Nephron (organoid): ENCODE measurements around the gene SPDYE2.
A peak's percentile ranks its signal among the peaks of the same experiment; 100 is the strongest.
"Not testable (repeated sequence)": the region's sequence is repeated elsewhere in the genome, so short reads cannot be mapped to it uniquely, and the experiment has no call there.

ENCODE experiments used
- H3K27ac Mint-ChIP-seq, 3 experiments: 2 replicates each; pipeline ENCODE4 v1.8.0; 2020; ENCODE audit warnings: mixed read lengths in 3 of 3, mild to moderate bottlenecking in 2 of 3, moderate library complexity in 1 of 3
- H3K27me3 Mint-ChIP-seq: 2 replicates; pipeline ENCODE4 v1.8.0; 2021; ENCODE audit warnings: low read depth, mild to moderate bottlenecking, moderate library complexity, mixed read lengths
- H3K36me3 Mint-ChIP-seq: 2 replicates; pipeline ENCODE4 v1.8.0; 2020; ENCODE audit warnings: low read depth, mixed read lengths
- H3K4me1 Mint-ChIP-seq: 2 replicates; pipeline ENCODE4 v1.8.0; 2020; ENCODE audit warnings: mixed read lengths
- H3K4me3 Mint-ChIP-seq, 3 experiments: 2 replicates each; pipeline ENCODE4 v1.8.0; 2020; ENCODE audit warnings: mild to moderate bottlenecking in 3 of 3, mixed read lengths in 3 of 3, moderate library complexity in 2 of 3
- H3K9me3 Mint-ChIP-seq: 2 replicates; pipeline ENCODE4 v1.8.0; 2020; ENCODE audit warnings: mixed read lengths
- TF ChIP-seq, protein P1 (sequence below), 3 experiments: fragments of 200-600 bp; sonication (generic); IDR thresholded peaks; one replicate each; pipeline ENCODE4 v1.5.0; 2021; ENCODE audit warnings: antibody characterized with exemption in 3 of 3; ENCODE audit not compliant: unreplicated experiment in 3 of 3

The SPDYE2 gene

DNA sequence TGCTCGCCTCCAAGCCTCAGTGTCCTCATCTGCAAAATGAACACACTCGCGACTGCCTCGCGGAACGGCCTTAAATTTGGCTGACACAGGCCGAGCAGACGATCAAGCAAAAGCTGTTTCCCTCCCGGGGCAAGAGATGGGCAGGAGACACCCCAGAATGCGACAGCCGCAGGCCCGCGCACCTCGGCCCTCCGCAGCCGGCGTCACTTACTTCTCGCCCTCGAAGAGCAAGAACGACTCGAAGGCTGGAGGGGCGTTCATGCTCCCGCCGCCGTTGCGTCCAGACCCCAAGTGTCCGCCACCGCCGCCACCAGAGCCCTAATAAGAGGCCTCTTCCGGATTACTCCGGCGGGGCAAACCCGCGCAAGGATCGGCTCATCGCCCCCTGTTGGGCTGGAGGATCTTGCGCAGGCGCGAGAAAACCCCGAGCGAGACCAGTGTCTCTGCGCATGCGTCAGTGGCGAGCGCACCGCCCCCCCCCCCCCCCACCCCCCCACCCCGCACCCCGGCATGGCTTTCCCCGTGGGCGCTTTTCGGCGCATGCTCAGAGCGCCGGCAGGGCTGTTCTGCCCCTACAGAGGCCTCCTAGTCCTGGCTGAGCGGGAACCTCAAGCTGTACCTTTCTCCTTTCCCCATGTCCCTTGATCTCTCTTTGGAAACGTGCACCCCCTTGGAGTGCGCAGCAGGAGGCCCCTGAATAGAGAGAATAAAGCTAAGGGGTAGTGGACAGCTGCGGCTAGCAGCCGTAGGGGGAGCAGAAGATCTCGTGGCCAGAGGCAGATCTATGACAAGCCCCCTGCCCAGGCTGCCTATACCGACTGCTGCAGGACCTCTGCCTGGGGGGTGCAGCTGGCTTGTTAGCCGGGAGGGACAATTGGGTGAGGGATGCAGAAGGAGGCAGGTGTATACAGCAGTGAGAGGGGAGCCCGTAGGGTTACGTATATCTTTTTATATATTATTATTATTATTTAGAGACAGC is 21.5 kb downstream of the SPDYE2 start, which contains the start of gene POLR2J3:
TSS of gene POLR2J3 (minus strand) at position 323 of the 979 bp plus-strand sequence. CDS start at position 261, 62 bp downstream.
- not testable (repeated sequence) for H3K9me3 Mint-ChIP-seq, H3K36me3 Mint-ChIP-seq, H3K4me1 Mint-ChIP-seq, H3K27me3 Mint-ChIP-seq, H3K27ac Mint-ChIP-seq
- H3K4me3 Mint-ChIP-seq = peak within 1 kb of the TSS; percentile 74 to 83 (median 82)
- TF ChIP-seq, protein P1, sequence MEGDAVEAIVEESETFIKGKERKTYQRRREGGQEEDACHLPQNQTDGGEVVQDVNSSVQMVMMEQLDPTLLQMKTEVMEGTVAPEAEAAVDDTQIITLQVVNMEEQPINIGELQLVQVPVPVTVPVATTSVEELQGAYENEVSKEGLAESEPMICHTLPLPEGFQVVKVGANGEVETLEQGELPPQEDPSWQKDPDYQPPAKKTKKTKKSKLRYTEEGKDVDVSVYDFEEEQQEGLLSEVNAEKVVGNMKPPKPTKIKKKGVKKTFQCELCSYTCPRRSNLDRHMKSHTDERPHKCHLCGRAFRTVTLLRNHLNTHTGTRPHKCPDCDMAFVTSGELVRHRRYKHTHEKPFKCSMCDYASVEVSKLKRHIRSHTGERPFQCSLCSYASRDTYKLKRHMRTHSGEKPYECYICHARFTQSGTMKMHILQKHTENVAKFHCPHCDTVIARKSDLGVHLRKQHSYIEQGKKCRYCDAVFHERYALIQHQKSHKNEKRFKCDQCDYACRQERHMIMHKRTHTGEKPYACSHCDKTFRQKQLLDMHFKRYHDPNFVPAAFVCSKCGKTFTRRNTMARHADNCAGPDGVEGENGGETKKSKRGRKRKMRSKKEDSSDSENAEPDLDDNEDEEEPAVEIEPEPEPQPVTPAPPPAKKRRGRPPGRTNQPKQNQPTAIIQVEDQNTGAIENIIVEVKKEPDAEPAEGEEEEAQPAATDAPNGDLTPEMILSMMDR (IDR thresholded peaks at IDR 0.05; ENCODE audit: unreplicated experiment in 3 of 3) = peak; percentile 36 to 50 (median 37)

DNA sequence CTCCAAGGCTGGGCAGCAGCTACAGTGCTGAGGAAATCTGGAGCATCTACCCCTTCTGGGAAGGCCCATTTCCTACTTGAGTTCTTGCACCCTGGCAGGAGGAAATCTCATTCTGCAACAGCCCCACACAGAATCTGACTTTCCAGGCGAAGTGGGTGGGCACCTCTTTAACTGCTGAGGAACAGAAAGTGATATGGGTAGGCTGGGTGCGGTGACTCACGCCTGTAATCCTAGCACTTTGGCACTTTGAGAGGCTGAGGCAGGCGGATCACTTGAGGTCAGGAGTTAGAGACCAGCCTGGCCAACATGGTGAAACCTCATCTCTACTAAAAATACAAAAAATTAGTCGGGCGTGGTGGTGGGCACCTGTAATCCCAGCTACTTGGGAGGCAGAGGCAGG is 23.6 kb downstream of the SPDYE2 start:
- not testable (repeated sequence) for H3K4me3 Mint-ChIP-seq, H3K9me3 Mint-ChIP-seq, H3K27me3 Mint-ChIP-seq, H3K36me3 Mint-ChIP-seq, H3K27ac Mint-ChIP-seq, H3K4me1 Mint-ChIP-seq

DNA sequence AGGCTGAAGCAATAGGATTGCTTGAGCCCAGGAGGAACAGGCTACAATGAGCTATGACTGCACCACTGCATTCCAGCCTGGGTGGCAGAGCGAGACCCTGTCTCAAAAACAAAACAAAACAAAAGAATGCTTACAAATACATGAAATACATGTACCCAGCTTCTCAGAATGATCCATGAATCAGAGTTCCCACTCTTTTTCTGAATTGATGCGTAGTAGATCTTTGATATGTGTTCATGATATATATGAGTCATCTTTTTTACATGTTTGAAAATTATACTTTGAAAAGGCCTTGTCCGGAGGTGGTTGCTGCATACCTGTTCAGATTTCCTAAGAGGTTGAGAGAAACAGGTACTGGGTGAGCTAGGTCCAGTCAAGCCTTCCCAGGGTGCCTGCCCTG is 25.3 kb downstream of the SPDYE2 start:
- not testable (repeated sequence) for H3K4me1 Mint-ChIP-seq, H3K27ac Mint-ChIP-seq, H3K27me3 Mint-ChIP-seq, H3K9me3 Mint-ChIP-seq, H3K4me3 Mint-ChIP-seq, H3K36me3 Mint-ChIP-seq

DNA sequence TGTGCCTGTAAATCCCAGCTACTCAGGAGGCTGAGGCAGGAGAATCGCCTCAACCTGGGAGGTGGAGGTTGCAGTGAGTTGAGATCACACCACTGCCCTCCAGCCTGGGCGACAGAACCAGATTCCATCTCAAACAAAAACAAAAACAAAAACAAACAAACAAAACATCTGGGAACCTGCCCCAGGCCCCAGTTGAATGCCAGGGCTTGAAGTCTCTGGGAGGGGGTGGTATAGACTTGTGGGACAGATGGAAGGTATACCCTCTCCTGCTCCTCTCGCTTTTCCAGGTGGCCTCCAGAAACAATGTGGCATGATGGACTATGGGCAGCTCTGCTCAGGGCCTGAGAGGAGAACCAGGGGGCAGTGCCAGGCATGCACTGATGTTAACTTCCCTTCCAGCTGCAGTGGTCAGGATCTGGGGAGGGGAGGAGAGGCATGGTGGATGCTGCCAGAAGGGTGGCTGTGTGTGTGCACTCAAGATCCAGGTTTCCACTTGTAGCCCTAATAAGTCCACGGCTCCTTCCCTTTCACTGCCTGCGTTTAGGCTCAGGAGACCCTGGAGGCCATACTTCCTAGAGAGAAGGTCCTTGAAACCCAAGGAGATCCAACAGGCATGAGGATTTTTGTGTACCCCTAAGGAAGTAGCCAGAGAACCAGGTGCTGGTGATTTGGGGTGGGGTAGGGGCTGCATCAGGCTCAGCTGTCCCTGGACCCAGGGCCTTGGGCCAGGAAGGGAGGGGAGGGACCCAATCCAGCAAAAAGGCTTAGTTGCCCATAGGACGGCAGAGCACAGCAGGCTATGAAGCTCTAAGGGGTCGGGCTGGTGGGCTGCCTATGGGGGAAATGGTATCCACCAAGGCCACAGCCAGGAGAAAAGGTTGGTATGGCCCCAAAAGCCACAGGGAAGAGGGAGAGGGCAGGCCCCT is 26.6 kb downstream of the SPDYE2 start:
- H3K36me3 Mint-ChIP-seq, H3K4me1 Mint-ChIP-seq, H3K9me3 Mint-ChIP-seq, H3K27me3 Mint-ChIP-seq, H3K4me3 Mint-ChIP-seq, H3K27ac Mint-ChIP-seq: not testable (repeated sequence)

DNA sequence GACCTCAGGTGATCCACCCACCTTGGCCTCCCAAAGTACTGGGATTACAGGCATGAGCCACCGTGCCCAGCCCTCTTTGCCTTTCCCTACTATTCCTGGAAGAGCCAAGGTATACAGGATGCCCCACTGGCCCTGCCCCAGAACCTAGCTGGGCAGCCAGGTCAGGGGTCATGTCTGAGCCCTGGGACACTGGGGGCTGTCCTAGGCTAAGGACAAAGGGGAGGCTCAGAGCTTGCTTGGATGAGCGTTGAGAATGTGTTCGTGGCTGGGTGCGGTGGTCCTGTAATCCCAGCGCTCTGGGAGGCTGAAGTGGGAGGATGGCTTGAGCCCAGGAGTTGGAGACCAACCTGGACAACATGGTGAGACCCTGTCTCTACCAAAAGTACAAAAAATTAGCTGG is 27.5 kb downstream of the SPDYE2 start:
- not testable (repeated sequence) for H3K27ac Mint-ChIP-seq, H3K4me3 Mint-ChIP-seq, H3K36me3 Mint-ChIP-seq, H3K27me3 Mint-ChIP-seq, H3K4me1 Mint-ChIP-seq, H3K9me3 Mint-ChIP-seq

DNA sequence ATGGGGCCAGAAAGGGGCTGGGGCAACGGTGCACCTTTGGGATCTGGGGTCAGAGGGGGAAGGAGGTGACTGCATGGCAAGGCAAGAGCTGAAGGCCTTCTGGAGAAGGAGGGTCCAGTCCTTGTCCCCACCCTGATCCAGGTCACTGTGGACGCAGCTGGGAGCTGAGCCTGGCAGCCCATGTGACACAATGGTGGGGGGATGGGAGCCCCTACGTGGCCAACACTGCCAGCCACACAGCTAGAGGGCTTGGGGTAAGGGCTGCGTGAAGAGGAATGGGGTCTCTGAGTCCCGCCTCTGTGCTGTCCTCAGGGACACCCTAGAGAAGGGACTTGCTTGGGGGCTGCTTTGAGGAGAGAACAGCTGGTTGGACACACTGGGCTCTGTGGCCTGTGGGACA is 30.7 kb downstream of the SPDYE2 start:
- not testable (repeated sequence) for H3K27ac Mint-ChIP-seq, H3K27me3 Mint-ChIP-seq, H3K9me3 Mint-ChIP-seq, H3K4me1 Mint-ChIP-seq, H3K4me3 Mint-ChIP-seq, H3K36me3 Mint-ChIP-seq

DNA sequence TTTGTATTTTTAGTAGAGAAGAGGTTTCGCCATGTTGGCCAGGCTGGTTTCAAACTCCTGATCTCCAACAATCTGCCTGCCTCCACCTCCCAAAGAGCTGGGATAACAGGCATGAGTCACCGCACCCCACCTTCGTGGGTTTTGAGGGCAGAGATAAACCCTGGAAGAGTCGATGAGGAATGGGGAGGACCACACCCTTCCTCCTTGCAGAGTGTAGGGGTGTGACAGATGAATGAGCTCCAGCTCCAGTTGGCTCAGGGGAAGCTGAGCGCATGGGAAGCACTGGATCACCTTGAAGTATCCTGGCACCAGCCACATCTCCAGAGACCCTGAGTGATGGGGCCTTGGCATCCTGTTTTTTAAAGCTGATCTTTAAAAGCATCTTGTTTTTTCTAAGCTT is 32.5 kb downstream of the SPDYE2 start:
- H3K4me1 Mint-ChIP-seq, H3K36me3 Mint-ChIP-seq, H3K27ac Mint-ChIP-seq, H3K9me3 Mint-ChIP-seq, H3K27me3 Mint-ChIP-seq, H3K4me3 Mint-ChIP-seq: not testable (repeated sequence)

DNA sequence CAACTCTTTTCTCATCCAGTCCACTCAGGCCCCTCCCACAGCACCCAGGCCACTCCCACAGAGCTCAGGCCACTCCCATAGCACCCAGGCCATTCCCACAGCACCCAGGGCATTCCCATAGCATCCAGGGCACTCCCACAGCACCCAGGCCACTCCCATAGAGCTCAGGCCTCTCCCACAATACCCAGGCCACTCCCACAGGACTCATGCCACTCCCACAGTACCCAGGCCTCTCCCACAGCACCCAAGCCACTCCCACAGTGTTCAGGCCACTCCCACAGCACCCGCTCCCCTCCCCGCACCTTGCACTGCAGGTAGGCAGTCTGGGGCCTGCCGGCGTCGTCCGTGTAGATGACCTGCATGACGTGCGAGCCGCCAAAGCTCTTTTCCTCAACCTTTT is 38.8 kb downstream of the SPDYE2 start:
- not testable (repeated sequence) for H3K9me3 Mint-ChIP-seq, H3K4me3 Mint-ChIP-seq, H3K36me3 Mint-ChIP-seq, H3K4me1 Mint-ChIP-seq, H3K27ac Mint-ChIP-seq, H3K27me3 Mint-ChIP-seq

DNA sequence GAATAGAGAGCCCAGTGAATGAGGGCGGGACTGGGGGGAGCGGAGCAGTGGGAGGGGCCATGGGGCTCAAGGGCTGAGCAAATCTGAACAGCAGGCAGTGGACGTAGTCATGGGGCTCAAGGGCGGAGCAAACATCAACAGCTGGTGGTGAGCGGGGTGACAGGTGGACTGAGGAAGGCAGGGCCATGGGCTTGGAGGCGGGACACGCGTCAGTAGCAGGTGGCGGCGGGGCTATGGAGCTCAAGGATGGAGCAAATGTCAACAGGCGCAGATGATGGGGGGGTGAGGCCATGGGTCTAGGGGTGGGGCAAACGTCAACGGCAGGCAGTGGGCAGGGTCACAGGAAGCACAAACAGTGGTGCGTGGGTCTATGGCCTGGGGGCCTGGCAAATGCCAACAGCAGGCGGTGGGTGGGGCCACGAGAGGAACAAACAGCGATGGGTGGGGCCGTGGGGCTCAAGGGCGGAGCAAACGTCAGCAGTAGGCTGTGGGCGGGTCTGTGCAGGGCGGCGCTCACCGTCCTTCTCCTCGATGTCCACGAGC is 41.5 kb downstream of the SPDYE2 start:
- H3K9me3 Mint-ChIP-seq, H3K27me3 Mint-ChIP-seq, H3K4me3 Mint-ChIP-seq, H3K4me1 Mint-ChIP-seq, H3K27ac Mint-ChIP-seq, H3K36me3 Mint-ChIP-seq: not testable (repeated sequence)

DNA sequence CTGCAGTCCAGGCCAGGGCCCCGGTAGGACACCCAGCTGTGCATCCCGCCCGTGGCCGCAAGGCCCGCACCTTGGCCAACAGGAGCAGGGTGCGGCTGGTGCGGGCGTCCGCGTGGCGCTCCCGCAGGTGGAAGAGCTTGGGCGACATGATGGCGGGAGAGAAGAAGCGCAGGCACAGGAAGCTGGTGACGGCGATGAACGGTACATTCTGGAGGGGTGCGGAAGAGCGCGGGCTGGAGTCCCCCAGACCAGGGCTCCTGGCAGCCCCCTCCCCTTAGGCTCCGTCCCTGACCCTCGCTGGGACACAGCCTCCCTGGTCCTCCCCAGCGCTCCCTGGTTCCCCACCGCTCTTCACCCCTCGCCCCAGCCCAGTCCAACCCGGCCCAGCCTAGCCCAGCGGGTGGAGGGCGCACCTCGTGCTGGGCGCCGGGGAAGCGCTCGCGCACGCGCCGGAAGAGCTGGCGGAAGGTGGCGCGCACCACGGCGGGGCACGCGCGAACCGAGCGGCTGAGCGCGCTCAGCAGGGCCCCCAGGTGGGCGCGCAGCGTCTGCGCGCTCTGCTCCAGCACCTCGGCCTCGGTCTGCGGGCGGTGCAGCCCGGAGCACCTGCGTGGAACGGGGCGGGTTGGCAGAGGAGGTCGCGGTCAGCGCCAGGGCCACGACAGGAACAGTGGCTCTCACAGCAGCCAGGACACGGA is 42.8 kb downstream of the SPDYE2 start:
- H3K4me1 Mint-ChIP-seq, H3K36me3 Mint-ChIP-seq, H3K9me3 Mint-ChIP-seq, H3K27me3 Mint-ChIP-seq, H3K4me3 Mint-ChIP-seq, H3K27ac Mint-ChIP-seq: not testable (repeated sequence)

DNA sequence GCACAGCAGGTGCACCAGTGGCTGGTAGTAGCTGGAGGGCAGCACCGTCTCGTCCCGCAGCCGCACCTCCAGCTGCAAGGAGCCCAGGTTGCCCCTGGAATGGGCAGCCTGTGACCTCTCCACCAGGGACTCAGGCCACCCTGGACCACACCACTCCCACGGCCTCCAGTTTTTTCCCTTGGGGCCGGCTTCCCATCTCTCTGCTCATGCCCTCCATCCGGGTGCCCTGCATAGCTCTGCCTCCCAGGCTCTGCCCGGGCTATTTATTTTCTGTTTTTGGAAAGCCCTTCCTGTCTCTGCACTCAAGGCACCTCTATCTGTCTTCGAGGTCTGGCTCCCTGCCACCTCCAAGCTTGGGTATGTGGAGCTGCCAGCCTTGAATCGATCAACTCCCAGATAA is 45.0 kb downstream of the SPDYE2 start:
- not testable (repeated sequence) for H3K27me3 Mint-ChIP-seq, H3K27ac Mint-ChIP-seq, H3K4me3 Mint-ChIP-seq, H3K4me1 Mint-ChIP-seq, H3K36me3 Mint-ChIP-seq, H3K9me3 Mint-ChIP-seq

DNA sequence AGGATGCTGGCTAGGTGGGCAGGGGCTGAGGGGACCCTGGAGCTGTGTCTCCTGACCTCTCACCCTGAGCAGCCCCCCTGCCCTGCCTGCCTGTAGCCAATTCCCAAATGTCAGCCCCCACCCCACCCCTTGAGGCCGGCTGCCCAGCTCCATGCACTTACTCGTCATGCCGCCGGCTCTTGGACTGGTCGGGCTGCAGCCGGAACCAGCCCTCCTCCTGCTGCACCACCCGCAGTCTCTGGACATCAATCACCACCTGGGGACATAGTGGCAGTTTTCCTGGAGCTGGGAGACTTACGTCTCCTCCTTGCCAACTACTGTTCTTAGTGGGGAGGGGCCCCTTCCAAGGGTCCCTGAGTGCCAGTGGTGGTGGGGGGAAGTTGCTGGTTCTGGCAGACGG is 48.7 kb downstream of the SPDYE2 start:
- H3K4me3 Mint-ChIP-seq, H3K27ac Mint-ChIP-seq, H3K36me3 Mint-ChIP-seq, H3K9me3 Mint-ChIP-seq, H3K27me3 Mint-ChIP-seq, H3K4me1 Mint-ChIP-seq: not testable (repeated sequence)

DNA sequence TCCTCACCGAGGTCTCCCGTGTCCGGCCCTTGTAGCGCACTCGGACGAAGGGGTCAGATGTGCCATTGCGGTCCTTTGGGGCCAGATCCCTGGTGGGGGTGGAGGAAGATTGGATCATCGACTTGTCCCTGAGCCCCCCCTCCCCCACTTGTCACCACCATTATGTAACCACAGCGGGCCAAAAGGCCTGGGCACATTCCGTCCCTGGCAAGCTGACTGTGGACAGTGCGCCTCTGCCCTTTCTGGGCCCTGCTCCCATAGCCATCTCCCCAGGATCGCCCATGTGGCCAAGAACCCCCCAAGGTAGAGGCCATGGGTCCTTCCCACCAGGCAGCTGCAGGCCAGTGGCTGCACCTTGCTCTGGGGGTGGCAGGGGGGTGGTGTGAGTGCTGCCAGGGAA is 51.3 kb downstream of the SPDYE2 start:
- not testable (repeated sequence) for H3K27ac Mint-ChIP-seq, H3K9me3 Mint-ChIP-seq, H3K27me3 Mint-ChIP-seq, H3K4me3 Mint-ChIP-seq, H3K36me3 Mint-ChIP-seq, H3K4me1 Mint-ChIP-seq
